NOMO-1 (cell line): ENCODE measurements around the gene SHH.

Experiments used
- DNase-seq, 2 experiments: peaks; one replicate each; lab custom pipeline; 2025; ENCODE audit not compliant: unreplicated experiment in 2 of 2; lab: John Stamatoyannopoulos, UW

Gene SHH

DNA sequence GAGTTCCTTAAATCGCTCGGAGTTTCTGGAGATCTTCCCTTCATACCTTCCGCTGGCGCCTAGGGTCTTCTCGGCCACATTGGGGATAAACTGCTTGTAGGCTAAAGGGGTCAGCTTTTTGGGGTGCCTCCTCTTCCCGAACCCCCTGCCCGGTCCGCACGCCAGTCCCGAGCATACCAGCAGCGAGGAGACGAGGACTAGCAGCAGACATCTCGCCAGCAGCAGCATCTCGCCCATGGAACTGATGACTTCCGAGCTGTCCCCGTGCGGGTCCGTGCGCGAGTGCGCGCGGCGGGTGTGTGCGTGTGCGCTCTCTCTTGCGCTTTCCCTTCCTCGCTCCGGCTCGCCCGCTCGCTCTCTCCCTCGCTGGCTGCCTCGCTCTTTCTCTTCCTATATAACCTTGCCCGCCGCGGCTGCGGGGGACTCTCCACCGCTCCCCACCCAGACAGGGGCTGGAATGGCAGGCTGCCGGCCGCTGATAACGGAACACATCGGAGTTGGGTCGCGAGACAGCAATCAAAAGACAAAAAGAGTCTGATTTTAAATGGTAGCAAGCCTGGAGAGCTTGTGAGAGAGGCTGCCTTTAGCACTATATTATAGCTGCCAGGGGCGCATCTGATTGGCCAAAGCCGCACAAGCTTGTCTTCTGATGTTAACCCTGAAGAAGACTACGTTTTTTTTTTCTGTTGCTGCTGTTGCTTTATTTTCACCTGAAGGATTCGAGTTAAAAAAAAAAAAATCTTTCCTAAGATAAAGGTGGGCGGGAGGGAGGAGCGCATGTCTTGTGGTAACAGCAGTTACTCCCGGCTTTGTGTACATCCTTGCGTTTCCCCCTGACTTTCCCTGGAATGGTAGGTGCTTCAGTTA, at the start of gene SHH:
TSS of gene SHH (minus strand) at position 569 of the 867 bp plus-strand sequence. CDS start at position 228, 341 bp downstream.
- no peak for DNase-seq

- no peak for DNase-seq
Measured at GRCh38 chr7:155861480-155861868, 49.2 kb upstream of the SHH start.

DNA sequence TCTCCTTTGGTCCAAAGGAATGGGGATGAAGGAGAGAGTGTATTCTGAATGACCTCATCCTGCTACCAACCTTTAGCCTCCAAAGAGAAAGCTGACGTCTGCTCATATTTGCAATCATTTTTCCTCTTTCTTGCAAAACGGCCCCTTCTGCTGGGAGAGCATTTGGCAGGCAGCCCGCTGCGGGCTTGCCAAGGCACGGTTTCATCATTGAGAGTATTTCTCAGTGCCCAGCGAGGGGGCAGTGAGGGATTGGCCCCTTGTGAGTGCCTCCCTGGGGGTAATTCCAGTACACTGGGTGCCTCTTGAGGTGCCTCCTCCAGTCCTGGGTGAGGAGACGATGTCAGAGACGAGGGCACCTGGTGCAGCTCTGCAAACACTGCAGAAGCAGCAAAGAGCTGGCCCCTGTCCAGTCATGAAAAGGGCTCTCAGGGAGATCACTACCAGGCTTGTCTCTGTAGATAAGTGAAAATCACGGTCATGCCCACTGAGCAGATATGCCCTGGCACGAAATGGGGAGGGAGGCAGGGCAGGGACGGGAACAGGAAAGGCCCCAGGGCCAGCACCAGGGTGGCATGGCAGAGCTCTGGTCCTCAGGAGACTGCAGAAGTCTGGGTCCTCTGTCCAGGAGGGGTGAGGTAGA, 48.7 kb upstream of the SHH start:
- DNase-seq = no peak

DNA sequence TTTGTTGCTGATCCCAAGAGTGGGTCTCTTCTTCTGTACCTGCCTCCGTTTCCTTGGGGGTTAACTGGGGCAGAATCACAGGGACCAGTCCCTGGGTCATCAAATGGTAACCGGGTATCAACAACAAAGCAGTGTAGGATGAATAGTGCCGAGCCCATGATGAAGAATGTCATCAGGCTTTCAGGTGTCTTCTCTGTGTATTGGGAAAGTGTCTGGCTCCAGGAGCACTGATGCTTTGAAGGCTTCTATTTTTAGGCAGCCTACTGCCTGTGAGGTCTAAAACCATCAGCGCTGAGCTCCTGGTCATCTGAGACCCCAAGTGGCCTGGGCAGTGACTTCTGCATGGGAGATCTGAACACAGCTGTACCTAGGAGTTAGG, 48.2 kb upstream of the SHH start:
- DNase-seq = no peak

- DNase-seq = no peak
Measured at GRCh38 chr7:155858521-155859061, 46.3 kb upstream of the SHH start.

DNA sequence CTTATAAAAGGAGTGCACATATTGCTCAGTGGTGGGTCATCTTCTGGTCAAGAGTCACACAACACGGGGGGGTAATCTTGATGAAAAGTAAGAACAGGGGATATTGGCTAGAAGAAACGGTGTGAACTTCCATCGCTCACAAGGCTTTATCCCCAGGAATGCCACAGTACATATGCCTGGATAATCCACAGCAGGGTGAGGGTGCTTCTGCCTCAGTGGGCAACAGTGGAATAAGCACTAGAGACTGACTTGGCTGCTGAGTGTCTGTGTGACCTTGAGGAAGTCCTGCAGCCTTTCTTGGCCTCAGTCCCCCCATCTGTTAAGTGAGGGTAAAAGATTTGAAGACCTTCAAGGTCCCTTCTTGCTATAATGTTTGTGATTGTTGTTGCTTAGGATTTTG, 44.9 kb upstream of the SHH start:
- DNase-seq = no peak

GRCh38 chr7:155856656-155857055, 44.4 kb upstream of the SHH start:
- DNase-seq = no peak

- no peak for DNase-seq
Measured at GRCh38 chr7:155852426-155853301, 40.4 kb upstream of the SHH start.

DNA sequence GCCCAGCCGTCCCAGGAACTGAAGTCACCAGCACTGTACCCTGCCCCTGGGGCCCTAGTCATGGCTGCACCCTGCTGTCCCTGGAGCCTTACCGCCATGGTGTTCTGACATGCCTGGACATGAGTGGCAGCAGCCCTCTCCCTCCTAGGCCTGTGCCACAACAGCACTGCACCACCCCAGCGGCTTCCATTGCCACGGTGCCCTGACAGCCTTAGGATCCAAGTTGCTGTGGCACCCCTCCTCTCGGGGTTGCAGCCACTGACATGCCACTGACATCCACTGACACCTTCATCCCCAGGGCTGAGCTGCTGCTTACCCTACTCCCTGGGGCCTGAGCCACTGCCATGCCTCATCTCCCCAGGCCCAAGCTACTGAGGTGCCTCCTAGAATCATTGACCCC, 39.6 kb upstream of the SHH start:
- DNase-seq = no peak

- no peak for DNase-seq
Measured at GRCh38 chr7:155850766-155851678, 38.8 kb upstream of the SHH start.

- DNase-seq = no peak
Measured at GRCh38 chr7:155850001-155850436, 37.8 kb upstream of the SHH start.

DNA sequence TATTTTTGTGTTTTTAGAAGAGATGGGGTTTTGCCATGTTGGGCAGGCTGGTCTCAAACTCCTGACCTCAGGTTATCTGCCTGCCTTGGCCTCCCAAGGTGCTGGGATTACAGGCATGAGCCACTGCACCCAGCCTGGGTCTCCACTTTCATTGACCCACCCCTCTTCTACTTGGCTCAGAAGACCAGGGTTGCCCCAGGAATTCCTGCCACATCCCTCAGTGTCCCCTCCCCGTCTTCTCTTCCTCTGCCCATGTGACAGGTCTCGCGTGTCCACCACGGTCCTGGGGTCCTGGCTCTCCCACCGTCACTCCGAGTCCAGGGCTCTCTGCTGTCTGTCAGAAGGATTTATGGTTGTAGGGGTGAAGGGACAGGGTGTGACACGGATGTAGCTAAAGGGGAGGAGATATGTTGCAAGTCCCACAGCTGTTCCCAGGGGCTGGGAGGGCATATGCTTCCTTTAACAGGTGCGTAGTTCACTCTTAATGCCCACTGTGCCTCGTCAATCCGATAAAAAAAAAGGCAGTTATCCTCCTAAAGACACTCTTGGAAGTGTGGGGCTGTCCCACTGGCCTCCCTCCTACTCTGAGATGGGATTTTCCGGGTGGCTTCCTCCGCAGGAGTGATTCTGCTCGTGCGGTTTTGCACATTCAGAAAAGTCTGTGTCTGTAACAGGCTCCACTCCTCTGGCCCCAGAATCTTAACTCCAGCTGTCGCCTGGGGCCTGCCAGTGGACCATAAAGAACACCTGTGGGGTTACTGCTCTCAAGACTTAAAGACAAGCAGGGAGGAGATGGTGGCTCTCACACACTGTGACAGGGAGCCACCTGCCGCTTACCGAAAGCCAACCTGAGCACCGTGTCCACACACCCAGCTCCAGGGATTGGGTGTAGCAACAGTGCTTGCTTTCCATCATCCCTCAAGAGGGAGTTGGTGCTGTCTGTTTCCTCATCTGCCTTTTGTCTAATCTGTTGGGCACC, 36.7 kb upstream of the SHH start:
- no peak for DNase-seq

GRCh38 chr7:155847821-155848435, 35.7 kb upstream of the SHH start:
- DNase-seq = no peak

DNA sequence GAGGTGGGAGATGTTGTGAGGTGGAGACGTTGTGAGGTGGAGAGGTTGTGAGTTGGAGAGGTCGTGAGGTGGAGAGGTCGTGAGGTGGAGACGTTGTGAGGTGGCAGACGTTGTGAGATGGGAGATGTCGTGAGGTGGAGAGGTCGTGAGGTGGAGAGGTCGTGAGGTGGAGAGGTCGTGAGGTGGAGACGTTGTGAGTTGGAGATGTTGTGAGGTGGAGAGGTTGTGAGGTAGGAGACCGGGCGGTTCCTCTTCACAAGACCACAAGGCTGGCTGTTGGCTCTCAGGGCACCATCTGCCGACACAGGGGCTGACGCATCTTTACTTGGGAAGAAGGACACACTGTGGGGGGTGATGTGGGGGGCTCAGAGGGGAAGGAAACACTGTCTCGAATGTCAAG, 34.7 kb upstream of the SHH start:
- no peak for DNase-seq

DNA sequence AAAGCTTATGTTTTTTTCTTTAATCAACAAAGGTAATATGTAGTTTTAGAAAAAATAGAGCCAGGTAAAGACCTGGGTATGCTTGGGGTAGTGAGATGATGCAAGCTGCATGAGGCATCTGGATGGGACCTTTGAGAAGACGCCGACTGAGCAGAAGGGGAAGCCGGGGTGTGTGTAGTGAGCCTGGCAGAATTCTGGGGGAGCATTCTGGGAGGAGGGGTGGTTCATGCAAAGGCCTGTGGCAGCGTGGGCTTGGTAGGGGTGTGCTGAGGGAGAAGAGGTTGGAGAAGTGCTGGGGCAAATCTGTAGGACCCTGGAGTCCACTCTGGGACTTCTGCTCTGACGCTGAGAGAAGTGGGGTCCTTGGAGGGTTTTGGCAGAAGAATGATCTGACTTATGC, 33.9 kb upstream of the SHH start:
- no peak for DNase-seq

- no peak for DNase-seq
Measured at GRCh38 chr7:155845226-155845625, 33.0 kb upstream of the SHH start.

DNA sequence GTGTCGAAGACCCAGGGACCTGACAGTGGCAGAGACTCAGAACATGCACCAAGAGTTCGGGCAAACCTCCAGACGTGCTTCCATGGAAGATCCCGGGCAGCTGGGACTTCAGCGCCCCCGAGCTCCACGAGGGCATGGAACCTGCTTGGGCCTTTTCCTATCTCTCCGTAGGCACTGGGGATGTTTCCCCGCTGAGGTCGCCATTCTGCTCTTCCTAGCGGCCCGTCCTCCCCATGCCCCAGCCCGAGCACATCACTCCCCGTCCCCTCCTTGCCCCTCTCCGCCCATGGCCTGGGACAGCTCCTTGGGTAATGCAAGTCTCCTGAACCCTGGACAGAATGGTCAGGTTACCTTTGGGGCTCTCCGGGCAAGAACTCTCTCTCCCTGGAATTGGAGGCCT, 32.3 kb upstream of the SHH start:
- DNase-seq = no peak

- no peak for DNase-seq
Measured at GRCh38 chr7:155844019-155844453, 31.8 kb upstream of the SHH start.
